HFF-Myc (cell line): ENCODE data around the gene RHOA.
A peak's percentile ranks its signal among the peaks of the same experiment; 100 is the strongest.
"Not testable (repeated sequence)": the region's sequence is repeated elsewhere in the genome, so short reads cannot be mapped to it uniquely, and the experiment has no call there.

Experiments used
- DNase-seq: peaks from one replicate; pipeline ENCODE4 v3.0.0-alpha.2; 2011; ENCODE audit warnings: low read depth; ENCODE audit errors: extremely low read depth
- H3K4me3 ChIP-seq: replicated peaks from 2 replicates; pipeline ENCODE4 v1.5.1; 2011; ENCODE audit warnings: low read depth, mild to moderate bottlenecking, control low read depth, low read length
- TF ChIP-seq, protein P1 (sequence below): IDR thresholded peaks from 2 replicates; pipeline ENCODE4 v1.5.1; 2012; ENCODE audit warnings: mild to moderate bottlenecking, low read depth, low read length, control low read depth; ENCODE audit errors: missing control alignments

The RHOA gene

DNA sequence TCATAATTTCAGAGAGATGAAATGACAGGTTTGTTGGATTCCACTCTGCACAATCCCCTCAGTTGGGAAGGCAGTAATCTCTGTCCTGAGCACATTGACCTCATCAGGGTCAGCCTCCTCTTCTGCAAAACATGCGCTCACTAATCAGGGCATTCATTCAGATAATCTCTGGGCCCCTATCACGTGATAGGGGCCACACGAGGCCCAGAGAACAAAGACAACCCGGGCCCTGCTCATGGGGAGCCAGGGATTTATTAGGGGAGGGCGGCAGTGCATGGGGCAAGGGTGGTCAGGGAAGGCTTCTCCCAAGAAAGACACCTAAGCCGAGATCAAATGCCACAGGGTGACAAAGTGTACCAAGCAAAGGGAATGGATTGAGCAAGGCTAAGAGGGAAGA is 1.6 kb upstream of the RHOA start:
- H3K4me3 ChIP-seq: peak overlapping the region; percentile 88
- no peak for DNase-seq
- TF ChIP-seq, protein P1, sequence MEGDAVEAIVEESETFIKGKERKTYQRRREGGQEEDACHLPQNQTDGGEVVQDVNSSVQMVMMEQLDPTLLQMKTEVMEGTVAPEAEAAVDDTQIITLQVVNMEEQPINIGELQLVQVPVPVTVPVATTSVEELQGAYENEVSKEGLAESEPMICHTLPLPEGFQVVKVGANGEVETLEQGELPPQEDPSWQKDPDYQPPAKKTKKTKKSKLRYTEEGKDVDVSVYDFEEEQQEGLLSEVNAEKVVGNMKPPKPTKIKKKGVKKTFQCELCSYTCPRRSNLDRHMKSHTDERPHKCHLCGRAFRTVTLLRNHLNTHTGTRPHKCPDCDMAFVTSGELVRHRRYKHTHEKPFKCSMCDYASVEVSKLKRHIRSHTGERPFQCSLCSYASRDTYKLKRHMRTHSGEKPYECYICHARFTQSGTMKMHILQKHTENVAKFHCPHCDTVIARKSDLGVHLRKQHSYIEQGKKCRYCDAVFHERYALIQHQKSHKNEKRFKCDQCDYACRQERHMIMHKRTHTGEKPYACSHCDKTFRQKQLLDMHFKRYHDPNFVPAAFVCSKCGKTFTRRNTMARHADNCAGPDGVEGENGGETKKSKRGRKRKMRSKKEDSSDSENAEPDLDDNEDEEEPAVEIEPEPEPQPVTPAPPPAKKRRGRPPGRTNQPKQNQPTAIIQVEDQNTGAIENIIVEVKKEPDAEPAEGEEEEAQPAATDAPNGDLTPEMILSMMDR: no peak

DNA sequence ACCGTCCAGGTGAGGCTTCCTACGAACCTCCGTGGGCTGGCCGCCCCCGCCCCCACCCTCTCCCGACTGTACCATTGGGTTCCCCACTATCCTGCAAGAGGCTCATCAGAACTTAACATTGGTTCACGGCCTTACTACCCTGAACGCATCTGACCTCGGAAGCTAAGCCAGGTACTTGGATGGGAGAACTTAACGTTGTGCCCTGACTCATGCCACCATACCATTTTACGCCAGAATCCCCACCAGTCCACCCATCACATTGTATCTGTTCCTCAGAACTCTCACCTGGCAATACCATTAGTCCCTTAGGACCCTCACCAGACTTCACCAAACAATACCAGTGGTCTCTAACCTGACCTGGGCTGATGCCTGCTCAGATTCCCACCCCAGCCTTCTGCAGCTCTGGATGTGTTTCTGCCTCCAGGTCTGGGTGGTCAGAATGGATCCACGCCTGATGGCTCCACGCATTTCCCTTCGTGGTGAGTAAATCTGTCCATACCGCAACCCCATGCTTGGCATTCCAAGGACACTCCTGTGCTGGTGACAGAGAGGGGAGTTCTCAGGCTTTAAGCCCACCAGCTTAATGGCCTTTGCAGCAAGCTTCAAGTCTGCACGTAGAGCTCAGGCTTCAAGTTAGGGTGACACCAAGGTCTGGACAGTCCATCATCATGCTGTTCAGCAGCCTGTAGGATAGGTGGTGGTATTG is 1.0 kb upstream of the RHOA start:
- peak overlapping the region; percentile 88 for H3K4me3 ChIP-seq
- TF ChIP-seq, protein P1: no peak
- no peak for DNase-seq

DNA sequence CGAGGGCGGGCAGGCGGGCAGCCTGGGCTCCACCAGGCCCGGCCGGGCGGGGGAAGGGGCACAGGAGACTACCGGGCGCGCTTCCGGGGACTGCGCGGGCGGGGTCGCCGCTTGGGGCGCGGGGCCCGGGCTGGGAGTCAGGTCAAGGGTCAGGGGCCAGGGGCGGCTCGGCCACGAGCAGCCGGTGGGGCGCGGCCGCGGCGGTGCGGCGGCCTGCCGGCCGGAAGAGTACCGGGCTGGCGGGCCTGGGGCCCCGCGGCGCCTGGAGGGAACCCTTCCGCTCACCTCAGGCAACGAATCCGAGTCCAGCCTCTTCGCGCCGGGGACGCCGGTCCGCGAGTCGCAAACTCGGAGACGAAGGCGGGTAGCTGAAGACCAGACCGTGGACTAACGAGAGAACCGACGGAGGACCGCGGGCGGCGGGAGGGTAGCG is 225 bp downstream of the RHOA start:
- peak overlapping the region; percentile 88 for H3K4me3 ChIP-seq
- TF ChIP-seq, protein P1: no peak
- no peak for DNase-seq

DNA sequence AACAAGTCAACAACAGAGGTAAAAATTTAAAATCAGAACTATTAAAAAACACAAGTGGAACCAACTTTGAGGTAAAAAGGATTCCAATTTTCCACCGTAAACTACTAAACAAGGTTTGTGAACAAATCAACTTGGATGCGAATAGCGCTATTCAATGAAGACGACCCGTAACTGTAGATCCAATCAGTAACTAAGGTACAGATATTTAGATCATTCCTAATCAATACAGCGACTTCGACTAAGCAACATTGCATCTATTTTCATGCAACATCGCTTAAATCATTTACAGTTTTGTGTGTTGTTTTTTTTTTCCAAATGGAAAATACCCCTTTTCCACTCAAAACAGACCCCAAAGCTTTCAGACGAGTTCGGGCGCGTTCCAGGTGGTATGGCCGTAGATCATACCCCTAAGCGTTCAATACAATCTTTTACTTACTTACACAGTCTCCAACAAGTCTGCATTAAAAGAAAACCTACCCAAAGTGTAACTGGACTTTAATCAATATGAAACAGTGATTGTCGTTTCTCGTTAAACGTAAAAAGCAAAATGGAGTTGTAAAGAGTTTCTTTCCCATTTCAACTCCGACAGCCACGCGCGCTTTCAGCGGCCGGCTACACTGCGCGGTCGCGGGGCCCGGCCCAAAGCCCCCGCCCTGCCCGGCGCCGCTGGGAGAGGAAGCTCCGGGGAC is 786 bp downstream of the RHOA start:
- TF ChIP-seq, protein P1: no peak
- no peak for DNase-seq
- H3K4me3 ChIP-seq: peak overlapping the region; percentile 88

DNA sequence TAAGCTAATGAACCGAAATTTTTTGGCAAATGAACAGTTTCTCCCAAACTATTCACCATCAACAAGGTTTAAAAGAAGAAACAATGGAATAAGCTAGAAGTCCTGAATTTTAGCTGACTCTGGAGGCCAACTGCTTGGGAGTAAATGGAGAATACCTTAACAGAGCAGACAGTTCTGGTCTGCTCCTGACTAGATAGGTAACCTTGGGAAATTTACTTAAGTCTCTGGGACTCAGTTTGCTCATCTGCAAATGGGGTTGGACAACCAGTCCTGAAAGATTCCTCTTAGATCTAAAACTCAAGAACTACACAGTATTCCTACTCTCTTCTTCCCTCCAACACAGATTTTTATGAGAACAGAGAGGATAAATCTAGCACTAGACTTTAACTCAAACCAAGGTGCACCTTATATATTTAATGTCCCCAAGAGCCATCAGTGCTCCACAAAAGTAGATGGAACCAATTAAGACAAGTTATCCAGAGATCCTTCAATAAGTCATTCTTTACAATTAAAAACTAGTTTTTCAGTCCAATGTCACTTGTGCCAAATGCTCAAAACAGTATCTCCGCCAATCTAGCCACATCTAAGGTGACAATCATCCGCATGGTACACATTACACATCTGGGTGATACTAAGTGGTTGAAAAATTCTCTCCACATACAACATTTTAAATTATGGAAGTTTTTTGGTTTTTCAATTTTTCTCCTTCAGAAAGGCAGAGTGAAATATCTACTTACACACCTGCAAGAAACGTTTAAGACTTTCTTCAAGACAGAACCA is 1.5 kb downstream of the RHOA start:
- TF ChIP-seq, protein P1: no peak
- no peak for DNase-seq
- peak overlapping the region; percentile 88 for H3K4me3 ChIP-seq

DNA sequence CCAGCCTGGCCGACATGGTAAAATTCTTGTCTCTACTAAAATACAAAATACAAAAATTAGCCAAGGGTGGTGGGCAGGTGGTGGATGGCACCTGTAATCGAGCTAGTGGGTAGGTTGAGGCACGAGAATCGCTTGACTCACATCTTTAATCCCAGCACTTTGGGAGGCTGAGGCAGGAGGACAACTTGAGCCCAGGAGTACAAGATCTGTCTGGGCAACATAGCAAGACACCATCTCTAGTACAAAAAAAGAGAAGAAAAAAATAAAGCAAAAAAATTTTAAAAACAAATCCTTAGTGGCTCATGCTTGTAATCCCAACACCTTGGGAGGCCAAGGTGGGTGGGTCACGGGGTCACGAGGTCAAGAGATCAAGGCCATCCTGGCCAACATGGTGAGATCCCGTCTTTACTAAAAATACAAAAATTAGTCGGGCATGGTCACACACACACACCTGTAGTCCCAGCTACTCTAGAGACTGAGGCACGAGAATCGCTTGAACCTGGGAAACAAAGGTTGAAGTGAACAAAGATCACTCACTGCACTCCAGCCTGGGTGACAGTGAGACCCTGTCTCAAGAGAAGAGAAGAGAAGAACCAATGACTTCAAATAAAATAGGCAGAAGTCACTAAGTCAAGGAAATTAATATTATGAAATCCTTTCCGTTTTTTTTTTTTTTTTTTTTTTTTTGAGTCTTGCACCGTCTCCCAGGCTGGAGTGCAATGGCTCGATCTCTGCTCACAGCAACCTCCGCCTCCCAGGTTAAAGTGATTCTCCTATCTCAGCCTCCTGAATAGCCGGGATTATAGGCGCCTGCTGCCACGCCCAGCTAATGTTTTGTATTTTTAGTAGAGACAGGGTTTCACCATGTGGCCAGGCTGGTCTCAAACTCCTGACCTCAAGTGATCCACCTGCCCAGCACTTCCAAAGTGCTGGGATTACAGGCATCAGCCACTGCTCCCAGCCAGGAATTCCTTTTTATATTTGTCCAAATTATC is 4.9 kb downstream of the RHOA start:
- TF ChIP-seq, protein P1: no peak
- DNase-seq: no peak
- no peak overlapping the region for H3K4me3 ChIP-seq

DNA sequence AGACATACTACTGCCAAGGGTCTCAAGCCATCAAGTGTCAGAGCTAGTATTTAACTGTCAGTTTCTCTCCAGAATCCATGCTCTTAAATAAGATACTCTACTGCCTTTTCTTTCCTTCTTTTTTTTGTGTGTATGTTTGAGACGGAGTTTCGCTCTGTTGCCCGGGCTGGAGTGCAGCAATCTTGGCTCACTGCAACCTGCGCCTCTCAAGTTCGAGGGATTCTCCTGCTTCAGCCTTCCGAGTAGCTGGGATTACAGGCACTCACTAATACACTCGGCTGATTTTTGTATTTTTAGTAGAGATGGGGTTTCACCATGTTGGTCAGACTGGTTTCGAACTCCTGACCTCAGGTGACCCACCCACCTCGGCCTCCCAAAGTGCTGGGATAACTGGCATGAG is 6.2 kb downstream of the RHOA start:
- not testable (repeated sequence) for DNase-seq, H3K4me3 ChIP-seq
